NCI-H1417 (cell line): ENCODE measurements around the gene PPIA.
"Not testable (repeated sequence)": the region's sequence is repeated elsewhere in the genome, so short reads cannot be mapped to it uniquely, and the experiment has no call there.

Experiments
- DNase-seq, 3 experiments: peaks; one replicate each; lab custom pipeline; 2025; lab: John Stamatoyannopoulos, UW

The PPIA gene

GRCh38 chr7:44764081-44764480 lies 32.4 kb upstream of the PPIA start:
- DNase-seq = no peak

- DNase-seq = no peak
Measured at GRCh38 chr7:44764665-44765578, 31.6 kb upstream of the PPIA start.

- DNase-seq = no peak
Measured at GRCh38 chr7:44765579-44766415, 30.7 kb upstream of the PPIA start.

GRCh38 chr7:44766416-44766801 lies 30.1 kb upstream of the PPIA start:
- no peak for DNase-seq

GRCh38 chr7:44767134-44767911 lies 29.2 kb upstream of the PPIA start:
- DNase-seq = no peak

- DNase-seq = no peak
Measured at GRCh38 chr7:44767912-44768627, 28.4 kb upstream of the PPIA start.

- no peak for DNase-seq
Measured at GRCh38 chr7:44768628-44769371, 27.7 kb upstream of the PPIA start.

GRCh38 chr7:44769376-44769775 lies 27.1 kb upstream of the PPIA start:
- no peak for DNase-seq

GRCh38 chr7:44769776-44770294 lies 26.6 kb upstream of the PPIA start:
- DNase-seq = no peak

- peak in 1 of 3 experiments; percentile 30 for DNase-seq
Measured at GRCh38 chr7:44771358-44771757, 25.1 kb upstream of the PPIA start.

GRCh38 chr7:44772440-44772839 lies 24.0 kb upstream of the PPIA start:
- no peak for DNase-seq

- DNase-seq = peak in 1 of 3 experiments; percentile 37
Measured at GRCh38 chr7:44772867-44773266, 23.6 kb upstream of the PPIA start.

GRCh38 chr7:44774486-44774885 lies 22.0 kb upstream of the PPIA start:
- DNase-seq = not testable (repeated sequence)

- no peak for DNase-seq
Measured at GRCh38 chr7:44775383-44776107, 20.9 kb upstream of the PPIA start.

GRCh38 chr7:44776211-44776610 lies 20.3 kb upstream of the PPIA start:
- DNase-seq = no peak

GRCh38 chr7:44782460-44782859 lies 14.0 kb upstream of the PPIA start:
- DNase-seq = no peak

- no peak for DNase-seq
Measured at GRCh38 chr7:44783407-44783806, 13.1 kb upstream of the PPIA start.

GRCh38 chr7:44784364-44784763 lies 12.1 kb upstream of the PPIA start:
- no peak for DNase-seq

GRCh38 chr7:44785218-44785617 lies 11.3 kb upstream of the PPIA start:
- DNase-seq = not testable (repeated sequence)

- DNase-seq = no peak
Measured at GRCh38 chr7:44787041-44787440, 9.4 kb upstream of the PPIA start.
